ENCODE data around the gene CYP4F8. TPM values are rescaled to one million over a fixed set of nuclear protein-coding genes. Genes with fewer than 3 reads are reported as not detected.
"Not testable (repeated sequence)": the region's sequence is repeated elsewhere in the genome, so short reads cannot be mapped to it uniquely, and the experiment has no call there.

The CYP4F8 gene
- total RNA-seq, 1 donor from 2014 or later, result not detected

GRCh38 chr19:15592506-15592905, 22.5 kb upstream of the CYP4F8 start:
- H3K27me3 Mint-ChIP-seq (ENCODE audit: low read depth), result peaks cover 11% of the 10 kb centered on the region
- intact Hi-C loops (cut with micrococcal nuclease); H3K4me1 Mint-ChIP-seq (ENCODE audit: low read depth); H3K27ac Mint-ChIP-seq; H3K36me3 Mint-ChIP-seq (ENCODE audit: low read depth); H3K4me3 Mint-ChIP-seq (ENCODE audit: low read depth); DNase-seq (ENCODE audit: low spot score); H3K9me3 Mint-ChIP-seq: not testable (repeated sequence)

DNA sequence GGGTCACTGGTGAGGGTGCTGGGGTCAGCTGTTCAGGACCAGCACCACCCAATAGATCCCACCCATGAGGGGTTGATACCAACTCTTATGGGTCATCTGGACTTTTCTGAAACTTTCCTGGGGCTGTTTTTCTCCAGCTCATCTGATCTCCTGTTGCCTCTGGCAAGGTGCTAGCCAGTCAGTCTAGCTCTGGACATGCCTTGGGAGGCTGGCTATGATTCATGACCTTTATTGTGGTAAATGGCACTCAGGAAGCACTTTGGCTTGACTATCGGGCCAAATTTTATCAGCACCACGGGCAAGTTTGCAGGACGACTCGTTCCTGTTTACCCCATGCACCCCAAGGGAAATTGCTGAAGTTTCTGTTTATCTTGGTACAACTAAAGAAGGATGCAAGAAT, 21.3 kb upstream of the CYP4F8 start:
- H3K4me3 Mint-ChIP-seq (ENCODE audit: low read depth); H3K9me3 Mint-ChIP-seq; H3K27me3 Mint-ChIP-seq (ENCODE audit: low read depth); DNase-seq (ENCODE audit: low spot score); H3K36me3 Mint-ChIP-seq (ENCODE audit: low read depth); H3K27ac Mint-ChIP-seq; H3K4me1 Mint-ChIP-seq (ENCODE audit: low read depth); intact Hi-C loops (cut with micrococcal nuclease): not testable (repeated sequence)

DNA sequence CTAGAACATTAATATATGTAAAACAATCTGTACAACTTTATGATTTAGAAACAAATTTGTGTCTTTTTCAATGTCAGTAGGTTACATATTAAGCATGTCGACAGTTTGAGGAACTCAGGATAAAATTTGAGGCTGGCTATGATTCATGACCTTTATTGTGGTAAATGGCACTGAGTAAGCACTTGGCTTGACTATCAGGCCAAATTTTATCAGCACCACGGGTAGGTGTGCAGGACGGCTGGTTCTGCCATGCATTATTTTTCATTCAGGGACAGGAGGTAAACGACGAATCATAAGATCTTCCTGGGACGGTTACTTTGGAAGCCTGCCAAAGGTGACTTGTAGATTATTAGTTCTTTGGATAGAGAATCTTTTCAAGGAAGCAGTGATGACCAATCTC, 19.9 kb upstream of the CYP4F8 start:
- intact Hi-C loops (cut with micrococcal nuclease), result no loop called here
- no peak for DNase-seq (ENCODE audit: low spot score)
- no peaks in the 10 kb centered on the region for H3K36me3 Mint-ChIP-seq (ENCODE audit: low read depth)
- no peak overlapping the region for H3K4me3 Mint-ChIP-seq (ENCODE audit: low read depth)
- H3K9me3 Mint-ChIP-seq, result peaks cover 4% of the 10 kb centered on the region
- peaks cover 8% of the 10 kb centered on the region for H3K27me3 Mint-ChIP-seq (ENCODE audit: low read depth)
- H3K27ac Mint-ChIP-seq, result no peak overlapping the region
- no peaks in the 10 kb centered on the region for H3K4me1 Mint-ChIP-seq (ENCODE audit: low read depth)

DNA sequence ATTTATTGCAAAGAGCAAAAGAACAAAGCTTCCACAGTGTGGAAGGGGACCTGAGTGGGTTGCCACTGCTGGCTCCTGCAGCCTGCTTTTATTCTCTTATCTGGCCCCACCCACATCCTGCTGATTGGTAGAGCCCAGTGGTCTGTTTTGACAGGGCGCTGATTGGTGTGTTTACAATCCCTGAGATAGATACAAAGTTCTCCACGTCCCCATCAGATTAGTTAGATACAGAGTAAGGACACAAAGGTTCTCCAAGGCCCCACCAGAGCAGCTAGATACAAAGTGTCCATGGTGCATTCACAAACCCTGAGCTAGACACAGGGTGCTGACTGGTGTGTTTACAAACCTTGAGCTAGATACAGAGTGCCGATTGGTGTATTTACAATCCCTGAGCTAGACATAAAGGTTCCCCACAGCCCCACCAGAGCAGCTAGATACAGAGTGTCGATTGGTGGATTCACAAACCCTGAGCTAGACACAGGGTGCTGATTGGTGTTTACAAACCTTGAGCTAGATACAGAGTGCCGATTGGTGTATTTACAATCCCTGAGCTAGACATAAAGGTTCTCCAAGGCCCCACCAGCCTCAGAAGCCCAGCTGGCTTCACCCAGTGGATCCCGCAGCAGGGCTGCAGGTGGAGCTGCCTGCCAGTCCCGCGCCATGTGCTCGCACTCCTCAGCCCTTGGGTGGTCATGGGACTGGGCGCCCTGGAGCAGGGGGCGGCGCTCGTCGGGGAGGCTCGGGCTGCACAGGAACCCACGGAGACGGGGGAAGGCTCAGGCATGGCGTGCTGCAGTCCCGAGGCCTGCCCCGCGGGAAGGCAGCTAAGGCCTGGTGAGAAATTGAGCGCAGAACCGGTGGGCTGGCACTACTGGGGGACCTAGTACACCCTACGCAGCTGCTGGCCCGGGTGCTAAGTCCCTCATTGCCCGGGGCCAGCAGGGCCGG, 6.8 kb upstream of the CYP4F8 start:
- intact Hi-C loops (cut with micrococcal nuclease); H3K36me3 Mint-ChIP-seq (ENCODE audit: low read depth); H3K27me3 Mint-ChIP-seq (ENCODE audit: low read depth); H3K4me1 Mint-ChIP-seq (ENCODE audit: low read depth); H3K4me3 Mint-ChIP-seq (ENCODE audit: low read depth); H3K9me3 Mint-ChIP-seq; DNase-seq (ENCODE audit: low spot score); H3K27ac Mint-ChIP-seq: not testable (repeated sequence)

DNA sequence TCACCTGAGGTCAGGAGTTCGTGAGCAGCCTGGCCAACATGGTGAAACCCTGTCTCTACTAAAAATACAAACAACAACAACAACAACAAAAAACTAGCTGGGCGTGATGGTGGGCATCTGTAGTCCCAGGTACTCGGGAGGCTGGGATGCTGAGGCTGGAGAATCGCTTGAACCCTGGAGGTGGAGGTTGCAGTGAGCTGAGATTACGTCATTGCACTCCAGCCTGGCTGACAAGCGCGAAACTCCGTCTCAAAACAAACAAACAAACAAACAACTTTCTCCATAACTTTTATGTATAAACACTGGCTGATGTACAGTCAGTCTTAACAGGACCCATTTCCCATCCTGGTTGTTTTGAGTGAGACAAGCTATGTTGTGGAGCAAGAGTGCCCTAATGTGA, 5.8 kb upstream of the CYP4F8 start:
- H3K36me3 Mint-ChIP-seq (ENCODE audit: low read depth), result no peaks in the 10 kb centered on the region
- no peaks in the 10 kb centered on the region for H3K4me1 Mint-ChIP-seq (ENCODE audit: low read depth)
- H3K27me3 Mint-ChIP-seq (ENCODE audit: low read depth), result peaks cover 3% of the 10 kb centered on the region
- intact Hi-C loops (cut with micrococcal nuclease), result no loop called here
- H3K27ac Mint-ChIP-seq, result no peak overlapping the region
- DNase-seq (ENCODE audit: low spot score), result no peak
- no peak overlapping the region for H3K4me3 Mint-ChIP-seq (ENCODE audit: low read depth)
- H3K9me3 Mint-ChIP-seq, result no peaks in the 10 kb centered on the region

GRCh38 chr19:15612342-15612741, 2.7 kb upstream of the CYP4F8 start:
- Mint-ChIP-seq H3K36me3 (ENCODE audit: low read depth) (no peaks in the 10 kb centered on the region), H3K9me3 (no peaks in the 10 kb centered on the region), H3K4me1 (ENCODE audit: low read depth) (no peaks in the 10 kb centered on the region), H3K27ac (no peak overlapping the region), H3K4me3 (ENCODE audit: low read depth) (no peak overlapping the region), H3K27me3 (ENCODE audit: low read depth) (peaks cover 3% of the 10 kb centered on the region)
- intact Hi-C loops (cut with micrococcal nuclease), result no loop called here
- no peak for DNase-seq (ENCODE audit: low spot score)

DNA sequence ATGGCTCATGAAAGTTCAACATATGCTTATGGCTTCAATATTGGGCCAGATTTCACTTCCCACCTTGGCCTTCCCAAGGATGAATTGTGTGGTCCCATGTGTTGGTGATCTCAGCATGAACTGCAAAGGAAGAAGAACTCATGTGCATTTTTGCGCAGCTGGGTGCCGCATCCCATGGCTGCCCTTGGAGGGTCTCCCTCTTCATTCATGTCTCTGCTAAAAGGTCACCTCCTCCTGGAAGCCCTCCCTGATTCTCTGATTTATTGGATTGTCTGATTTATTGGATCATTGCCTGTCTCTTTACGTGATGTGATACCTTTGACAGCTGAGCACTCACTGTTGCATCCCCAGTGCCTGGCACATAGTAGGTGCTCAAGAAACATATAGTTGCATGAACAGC, 1.7 kb upstream of the CYP4F8 start:
- intact Hi-C loops (cut with micrococcal nuclease), result no loop called here
- Mint-ChIP-seq H3K36me3 (ENCODE audit: low read depth) (no peaks in the 10 kb centered on the region), H3K27me3 (ENCODE audit: low read depth) (peaks cover 3% of the 10 kb centered on the region), H3K4me1 (ENCODE audit: low read depth) (no peaks in the 10 kb centered on the region), H3K27ac (no peak overlapping the region), H3K9me3 (no peaks in the 10 kb centered on the region), H3K4me3 (ENCODE audit: low read depth) (no peak overlapping the region)
- DNase-seq (ENCODE audit: low spot score), result no peak

DNA sequence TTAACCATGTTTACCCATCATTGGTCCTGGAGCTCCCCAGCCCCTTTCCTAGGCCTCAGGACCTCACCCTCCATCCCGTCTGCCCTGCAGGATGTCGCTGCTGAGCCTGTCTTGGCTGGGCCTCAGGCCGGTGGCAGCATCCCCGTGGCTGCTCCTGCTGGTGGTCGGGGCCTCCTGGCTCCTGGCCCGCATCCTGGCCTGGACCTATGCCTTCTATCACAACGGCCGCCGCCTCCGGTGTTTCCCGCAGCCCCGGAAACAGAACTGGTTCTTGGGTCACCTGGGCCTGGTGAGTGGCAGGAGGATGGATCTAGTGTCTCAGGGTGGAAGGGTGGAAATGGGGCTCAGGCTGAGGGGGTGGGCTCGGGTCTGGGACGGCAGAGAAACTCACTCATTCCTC, 508 bp downstream of the CYP4F8 start:
- Mint-ChIP-seq H3K27ac (no peak overlapping the region), H3K36me3 (ENCODE audit: low read depth) (no peaks in the 10 kb centered on the region), H3K9me3 (no peaks in the 10 kb centered on the region), H3K4me3 (ENCODE audit: low read depth) (no peak overlapping the region), H3K4me1 (ENCODE audit: low read depth) (no peaks in the 10 kb centered on the region), H3K27me3 (ENCODE audit: low read depth) (peaks cover 3% of the 10 kb centered on the region)
- intact Hi-C loops (cut with micrococcal nuclease), result no loop called here
- DNase-seq (ENCODE audit: low spot score), result no peak

DNA sequence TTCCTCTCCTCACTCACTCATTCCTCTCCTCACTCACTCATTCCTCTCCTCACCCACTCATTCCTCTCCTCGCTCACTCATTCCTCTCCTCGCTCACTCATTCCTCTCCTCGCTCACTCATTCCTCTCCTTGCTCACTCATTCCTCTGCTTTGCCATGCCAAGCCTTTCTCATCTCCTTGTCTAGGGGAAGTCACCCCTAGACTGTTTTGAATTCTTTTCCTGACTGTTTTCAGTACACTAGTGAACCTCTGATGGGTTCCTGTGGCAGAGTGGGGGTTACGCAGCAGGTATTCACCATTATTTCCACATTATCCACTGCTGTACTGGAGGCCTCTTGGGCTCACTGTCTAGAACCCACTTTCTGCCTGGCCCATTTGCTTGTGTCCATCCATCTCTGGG, 1.2 kb downstream of the CYP4F8 start:
- Mint-ChIP-seq H3K27me3 (ENCODE audit: low read depth) (no peaks in the 10 kb centered on the region), H3K4me1 (ENCODE audit: low read depth) (no peaks in the 10 kb centered on the region), H3K9me3 (no peaks in the 10 kb centered on the region), H3K4me3 (ENCODE audit: low read depth) (no peak overlapping the region), H3K36me3 (ENCODE audit: low read depth) (no peaks in the 10 kb centered on the region), H3K27ac (no peak overlapping the region)
- no peak for DNase-seq (ENCODE audit: low spot score)
- intact Hi-C loops (cut with micrococcal nuclease), result no loop called here

- no peak for DNase-seq (ENCODE audit: low spot score)
- H3K4me3 Mint-ChIP-seq (ENCODE audit: low read depth), result no peak overlapping the region
- H3K27me3 Mint-ChIP-seq (ENCODE audit: low read depth), result no peaks in the 10 kb centered on the region
- no peaks in the 10 kb centered on the region for H3K36me3 Mint-ChIP-seq (ENCODE audit: low read depth)
- intact Hi-C loops (cut with micrococcal nuclease), result no loop called here
- no peak overlapping the region for H3K27ac Mint-ChIP-seq
- no peaks in the 10 kb centered on the region for H3K9me3 Mint-ChIP-seq
- no peaks in the 10 kb centered on the region for H3K4me1 Mint-ChIP-seq (ENCODE audit: low read depth)
These were observed 1.7 kb downstream of the CYP4F8 start for GRCh38 chr19:15616627-15617270.

DNA sequence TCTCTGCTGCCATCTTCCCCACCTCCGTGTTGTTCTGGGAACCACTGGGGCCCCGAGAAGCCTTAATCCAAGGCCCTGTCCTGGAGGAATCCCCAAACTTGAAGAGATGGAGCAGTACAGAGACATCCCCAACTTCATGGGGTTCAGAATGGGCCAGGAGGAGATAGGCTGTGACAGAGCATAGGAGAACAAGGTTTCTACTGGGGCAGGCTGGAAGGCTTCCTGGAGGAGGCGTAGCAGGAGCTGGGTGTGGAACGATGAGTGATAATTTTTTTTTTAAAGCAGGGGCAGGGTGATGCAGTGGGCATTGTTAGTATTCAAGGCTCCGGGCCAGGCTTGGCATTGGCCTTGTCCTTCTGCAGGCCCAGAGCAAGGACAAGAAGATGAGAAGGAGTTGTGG, 3.3 kb downstream of the CYP4F8 start:
- Mint-ChIP-seq H3K36me3 (ENCODE audit: low read depth) (no peaks in the 10 kb centered on the region), H3K4me3 (ENCODE audit: low read depth) (no peak overlapping the region), H3K4me1 (ENCODE audit: low read depth) (no peaks in the 10 kb centered on the region), H3K27ac (no peak overlapping the region), H3K27me3 (ENCODE audit: low read depth) (no peaks in the 10 kb centered on the region), H3K9me3 (no peaks in the 10 kb centered on the region)
- intact Hi-C loops (cut with micrococcal nuclease), result no loop called here
- no peak for DNase-seq (ENCODE audit: low spot score)

DNA sequence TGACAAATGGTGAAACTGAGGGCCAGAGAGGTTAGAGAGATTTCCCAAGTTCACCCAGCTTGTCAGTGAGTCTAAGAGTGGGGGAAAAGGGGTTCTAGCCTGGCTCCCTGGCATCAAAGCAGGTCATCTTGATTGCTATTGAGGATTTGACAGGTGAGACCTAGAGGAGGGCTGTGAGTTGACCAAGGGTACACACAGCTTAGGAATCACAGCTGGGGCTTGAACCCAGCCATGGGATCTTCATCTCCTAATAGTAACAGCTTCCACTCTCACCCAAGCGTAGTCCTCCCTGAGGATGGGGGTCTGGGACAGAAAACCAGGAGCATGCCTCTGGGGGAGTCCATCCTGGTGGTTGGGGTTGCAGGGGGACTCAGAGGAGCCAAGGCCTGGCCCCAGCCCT, 6.8 kb downstream of the CYP4F8 start:
- no peak overlapping the region for H3K27ac Mint-ChIP-seq
- H3K27me3 Mint-ChIP-seq (ENCODE audit: low read depth), result no peaks in the 10 kb centered on the region
- H3K4me1 Mint-ChIP-seq (ENCODE audit: low read depth), result no peaks in the 10 kb centered on the region
- no peak overlapping the region for H3K4me3 Mint-ChIP-seq (ENCODE audit: low read depth)
- no peaks in the 10 kb centered on the region for H3K36me3 Mint-ChIP-seq (ENCODE audit: low read depth)
- no peak for DNase-seq (ENCODE audit: low spot score)
- no peaks in the 10 kb centered on the region for H3K9me3 Mint-ChIP-seq
- intact Hi-C loops (cut with micrococcal nuclease), result no loop called here

- H3K36me3 Mint-ChIP-seq (ENCODE audit: low read depth), result no peaks in the 10 kb centered on the region
- no peaks in the 10 kb centered on the region for H3K9me3 Mint-ChIP-seq
- H3K27ac Mint-ChIP-seq, result no peak overlapping the region
- no peaks in the 10 kb centered on the region for H3K4me1 Mint-ChIP-seq (ENCODE audit: low read depth)
- no peak for DNase-seq (ENCODE audit: low spot score)
- intact Hi-C loops (cut with micrococcal nuclease), result no loop called here
- no peaks in the 10 kb centered on the region for H3K27me3 Mint-ChIP-seq (ENCODE audit: low read depth)
- no peak overlapping the region for H3K4me3 Mint-ChIP-seq (ENCODE audit: low read depth)
These were observed 8.0 kb downstream of the CYP4F8 start for GRCh38 chr19:15622991-15623390.

All from activated T-helper 2 cell treated with anti-CD3 and anti-CD28 coated beads, Interferon-gamma antibody, Interleukin-2, Interleukin-4, amounts not matched to agents 10 μg/mL and 5 μg/mL and 100 μg/mL, durations not matched to agents 14 hours and 24 hours and 36 hours (primary cell).